Stimulated activated CD8-positive, alpha-beta memory T cell treated with anti-CD3 and anti-CD28 coated beads, Interleukin-7, amount 100 ng/mL, for 24 hours (primary cell): ENCODE results near the gene WDR90.

Experiments used
- DNase-seq: peaks from one replicate; pipeline ENCODE4 v3.0.0-alpha.2; 2020; ENCODE audit warnings: low read depth

The WDR90 gene

DNA sequence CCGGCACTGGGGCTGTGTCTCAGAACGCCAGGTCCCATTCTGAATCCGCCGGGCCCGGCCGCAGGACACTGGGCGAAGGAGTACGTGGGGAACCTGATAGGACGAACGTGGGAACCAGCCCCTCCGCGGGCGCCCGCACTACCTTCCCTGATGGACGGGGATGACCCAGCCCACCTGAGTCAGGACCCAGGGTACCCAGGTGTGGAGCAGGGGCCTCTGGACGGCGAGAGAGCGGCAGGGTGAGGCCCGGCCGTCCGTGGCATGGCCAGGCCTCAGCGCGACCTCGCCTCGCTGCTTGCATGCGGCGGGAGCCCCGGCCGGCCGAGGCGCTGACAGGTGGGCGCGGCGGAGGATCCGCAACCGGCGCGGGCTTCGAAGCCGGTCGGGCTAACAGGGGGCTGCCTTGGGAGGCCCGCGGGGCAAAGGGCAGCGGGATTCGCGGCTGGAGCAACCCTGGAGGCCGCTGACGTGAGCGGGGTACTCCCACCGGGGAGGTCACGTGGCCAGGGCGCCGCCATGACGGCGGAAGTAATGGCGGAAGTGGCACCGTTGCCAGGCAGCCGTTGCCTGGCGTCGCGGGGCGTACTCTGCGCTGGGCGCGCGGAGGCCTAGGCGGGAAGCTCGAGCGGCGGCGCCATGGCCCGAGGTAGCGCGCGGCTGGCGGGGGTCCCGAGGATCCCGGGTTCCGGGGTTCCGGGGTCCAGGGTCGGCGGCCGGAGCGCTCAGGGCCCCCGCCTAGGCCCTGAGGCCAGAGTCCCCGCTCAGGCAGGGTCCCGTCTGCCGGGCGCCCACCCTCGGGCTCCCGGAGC is at the start of gene WDR90:
Gene WDR90, plus strand, starts transcription at position 585 of the 809 bp plus-strand sequence. Its CDS starts 52 bp downstream, at position 637.
- DNase-seq = peak; percentile 88

DNA sequence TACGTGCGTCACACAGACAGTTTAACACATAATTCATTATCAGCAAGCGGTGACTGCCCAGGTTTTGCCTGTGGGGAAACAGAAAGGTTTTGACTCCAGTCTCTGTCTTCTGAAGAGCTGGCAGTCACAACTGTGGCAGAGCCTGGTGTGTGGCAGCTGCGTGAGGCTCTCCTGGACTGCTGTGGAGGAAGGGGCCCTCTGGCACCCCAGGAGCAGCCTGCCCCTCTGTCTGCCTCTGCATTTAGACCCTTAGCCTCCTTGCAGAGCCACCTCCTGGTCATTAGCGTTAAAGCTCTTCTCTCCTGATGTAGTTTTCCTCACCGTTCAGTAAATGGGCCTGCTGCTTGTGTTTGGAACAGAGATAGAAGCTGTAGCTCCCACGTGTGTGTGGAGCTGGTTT is 48.4 kb upstream of the WDR90 start:
- no peak for DNase-seq

DNA sequence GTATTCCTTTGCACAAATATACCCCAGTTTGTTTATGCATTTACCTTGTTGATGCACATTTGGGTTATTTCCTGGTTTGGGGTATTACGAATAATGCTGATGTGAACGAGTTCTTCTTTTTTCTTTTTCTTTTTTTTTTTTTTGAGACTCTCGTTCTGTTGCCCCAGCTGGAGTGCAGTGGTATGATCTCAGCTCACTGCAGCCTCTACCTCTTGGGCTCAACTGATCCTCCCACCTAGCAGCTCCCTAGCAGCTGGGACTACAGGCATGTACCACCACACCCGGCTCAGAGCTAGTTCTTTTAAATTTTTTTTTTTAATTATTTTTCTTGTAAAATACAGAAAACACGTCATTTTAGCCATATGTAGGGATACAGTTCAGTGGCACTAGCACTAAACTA is 45.2 kb upstream of the WDR90 start:
- no peak for DNase-seq

DNA sequence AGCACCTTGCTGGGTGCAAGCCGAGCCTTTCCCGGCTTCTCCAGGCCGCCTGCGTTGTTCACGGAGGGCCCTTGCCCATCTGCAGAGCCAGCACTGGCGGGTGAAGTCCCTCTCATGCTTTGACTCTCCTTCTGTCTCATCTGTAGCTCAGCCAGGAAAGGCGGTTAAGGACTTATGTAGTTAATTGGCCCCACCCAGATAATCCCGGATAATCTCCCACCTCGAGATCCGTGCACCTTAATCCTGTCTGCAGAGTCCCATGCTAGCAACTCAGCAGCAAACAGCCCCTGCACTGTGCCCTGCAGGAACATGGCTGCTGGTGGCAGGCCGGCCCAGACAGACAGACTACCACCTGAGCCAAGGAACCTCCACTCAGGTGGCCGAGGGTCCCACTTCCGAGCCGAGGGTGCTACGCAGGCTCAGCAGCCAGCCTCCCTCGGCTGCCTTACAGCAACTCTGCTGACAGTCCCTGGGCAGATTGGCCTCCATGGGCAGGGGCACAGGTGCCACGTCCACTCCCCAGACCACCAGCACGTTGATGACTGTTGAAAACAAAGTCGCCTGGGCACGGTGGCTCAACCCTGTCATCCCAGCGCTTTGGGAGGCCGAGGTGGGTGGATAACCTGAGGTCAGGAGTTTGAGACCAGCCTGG is 42.4 kb upstream of the WDR90 start:
- no peak for DNase-seq

DNA sequence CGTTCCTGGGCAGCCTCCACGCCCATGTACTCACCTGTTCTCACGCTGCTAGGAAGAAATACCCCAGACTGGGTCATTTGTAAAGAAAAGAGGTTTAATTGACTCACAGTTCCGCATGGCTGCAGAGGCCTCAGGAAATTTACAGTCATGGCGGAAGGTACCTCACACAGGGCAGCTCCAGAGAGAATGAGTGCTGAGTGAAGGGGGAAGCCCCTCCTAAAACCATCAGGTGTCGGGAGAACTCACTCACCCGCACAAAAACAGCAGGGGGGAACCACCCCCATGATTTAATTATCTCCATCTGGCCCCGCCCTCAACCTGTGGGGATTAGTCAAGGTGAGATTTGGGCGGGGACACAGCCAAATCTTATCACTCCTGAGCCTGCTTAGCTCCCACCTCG is 41.1 kb upstream of the WDR90 start:
- DNase-seq = no peak

DNA sequence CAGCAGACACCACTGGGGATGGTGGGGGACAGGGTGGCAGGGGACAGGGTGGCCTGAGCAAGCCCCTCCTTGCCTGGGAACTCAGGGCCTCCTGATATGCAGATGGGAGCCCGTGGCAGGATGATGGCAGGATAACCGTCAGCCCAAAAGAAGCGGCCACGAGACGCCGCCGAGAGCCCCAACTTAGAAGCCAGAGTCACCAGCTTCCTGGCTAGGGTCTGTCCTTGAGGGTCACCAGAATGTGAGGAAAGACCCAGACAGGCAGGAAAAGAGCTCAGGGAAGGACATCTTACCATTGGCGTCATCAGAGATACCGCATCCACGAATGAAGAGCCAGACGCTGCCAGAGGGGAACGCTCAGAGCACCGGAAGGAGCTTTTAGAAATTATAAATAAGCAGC is 39.8 kb upstream of the WDR90 start:
- no peak for DNase-seq

DNA sequence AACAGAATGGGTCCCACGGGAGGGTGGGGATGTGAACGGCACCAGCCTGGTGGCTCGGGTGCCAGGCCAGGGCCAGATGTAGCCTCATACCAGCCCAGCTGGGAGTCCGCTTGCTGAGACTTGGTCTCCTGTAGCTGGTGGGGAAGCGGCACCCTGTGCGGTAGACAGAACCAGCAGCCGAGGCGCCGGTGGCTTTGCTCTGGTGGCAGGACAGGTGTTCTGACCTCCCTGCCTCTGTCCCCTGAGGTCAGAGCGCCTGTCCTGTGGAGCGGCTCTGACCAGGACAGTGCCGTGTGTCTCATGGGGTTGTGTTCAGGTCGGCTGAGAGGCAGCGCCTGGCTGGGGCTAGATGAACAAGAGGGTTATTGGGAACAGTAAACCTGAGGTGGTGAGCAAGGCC is 39.2 kb upstream of the WDR90 start:
- no peak for DNase-seq

DNA sequence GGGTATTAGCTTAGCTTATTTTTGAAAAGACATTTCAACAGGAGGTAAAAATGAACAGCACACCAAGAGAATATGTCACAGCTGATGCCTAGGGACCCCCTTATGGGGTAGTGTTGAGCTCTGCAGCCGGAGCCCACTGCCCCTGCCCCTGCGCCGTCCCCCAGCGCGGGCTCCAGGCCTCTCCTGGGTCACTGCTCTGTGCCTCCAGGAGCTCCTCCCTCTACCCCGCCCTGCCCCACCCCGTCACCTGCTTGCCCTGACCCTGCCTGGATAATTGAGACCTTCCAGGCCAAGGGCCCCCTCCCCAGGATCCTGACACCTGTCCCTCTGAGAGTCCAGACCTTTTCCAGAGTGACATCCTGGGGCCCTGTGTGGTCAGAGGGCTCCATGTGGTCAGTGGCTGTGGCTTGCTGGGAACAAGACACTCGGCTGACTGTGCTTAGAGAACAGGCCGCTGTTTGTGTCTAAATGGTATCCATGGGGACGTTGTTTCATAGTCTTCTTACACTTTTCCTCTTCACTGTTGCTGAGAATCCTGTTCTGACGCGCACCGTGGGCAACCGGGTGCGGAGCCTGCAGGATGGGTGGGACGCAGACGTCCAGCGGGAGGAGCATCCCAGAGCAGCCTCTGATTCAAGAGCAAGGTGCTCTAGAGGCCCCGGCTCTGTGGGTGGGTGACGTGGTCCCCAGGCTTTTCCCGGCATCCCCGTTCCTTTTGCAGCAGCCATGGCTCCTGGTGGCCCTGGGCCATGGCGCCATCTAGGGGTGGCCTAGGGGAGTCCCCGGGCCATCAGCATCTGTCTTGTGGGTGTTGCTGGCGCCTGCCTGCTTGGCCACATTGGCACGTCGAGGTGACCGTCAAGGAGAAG is 38.4 kb upstream of the WDR90 start:
- peak; percentile 38 for DNase-seq

DNA sequence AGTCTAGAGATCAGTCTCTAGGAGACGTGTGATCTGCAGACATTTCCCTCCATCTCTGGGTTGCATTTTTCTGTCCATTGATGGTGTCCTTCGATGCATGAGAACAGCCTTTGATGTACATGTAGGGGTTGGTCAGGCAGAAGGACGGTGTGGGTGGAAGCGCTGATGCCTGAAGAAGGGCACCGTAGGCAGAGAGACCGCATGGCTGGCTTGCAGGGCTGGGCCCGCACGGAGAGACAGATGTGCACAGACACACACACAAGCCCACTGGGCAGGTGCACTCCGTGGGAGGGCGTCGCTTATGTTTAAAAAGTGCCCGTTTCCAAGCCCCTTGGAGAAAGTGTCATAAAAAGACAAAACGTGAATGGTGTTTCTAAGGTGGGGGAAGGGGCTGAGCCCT is 34.0 kb upstream of the WDR90 start:
- no peak for DNase-seq

DNA sequence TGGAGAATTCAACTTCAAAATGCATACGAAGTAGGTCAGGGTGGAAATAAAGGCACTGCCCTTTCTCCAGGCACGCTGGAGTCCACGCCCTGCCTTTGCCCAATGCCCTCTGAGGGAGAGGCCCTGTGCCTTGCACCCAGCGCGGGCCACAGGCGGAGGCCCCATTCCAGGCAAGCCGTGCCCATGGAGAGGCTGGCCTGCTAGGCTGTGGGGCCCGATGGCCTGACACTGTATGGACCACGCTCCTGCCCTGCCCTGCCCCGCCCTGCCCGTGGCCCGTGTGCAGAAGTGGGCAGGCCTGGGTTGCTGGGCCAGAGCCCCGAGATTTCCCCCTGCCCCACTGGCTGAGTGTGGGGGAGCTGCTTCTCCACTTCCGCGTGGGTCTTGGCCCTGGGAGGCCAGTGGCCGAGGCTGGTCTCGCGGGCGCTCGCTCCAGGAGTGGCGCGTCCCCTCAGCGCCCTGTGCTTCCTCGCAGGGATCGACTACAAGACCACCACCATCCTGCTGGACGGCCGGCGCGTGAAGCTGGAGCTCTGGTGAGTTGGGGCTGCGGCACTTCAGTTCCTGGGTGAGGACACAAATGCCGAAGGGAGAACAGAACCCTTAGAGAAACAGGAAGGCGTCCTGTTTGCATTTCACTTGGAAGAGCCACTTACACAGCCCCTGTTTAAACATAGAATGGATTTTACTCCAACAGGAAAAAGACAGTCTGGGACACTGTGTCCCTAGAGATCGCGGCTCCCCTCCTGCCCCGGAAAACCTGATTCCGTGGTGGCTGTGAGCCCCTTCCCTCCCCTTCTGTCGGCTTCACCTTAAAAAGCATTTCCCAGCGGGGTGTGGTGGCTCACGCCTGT is 32.2 kb upstream of the WDR90 start:
- DNase-seq = no peak

DNA sequence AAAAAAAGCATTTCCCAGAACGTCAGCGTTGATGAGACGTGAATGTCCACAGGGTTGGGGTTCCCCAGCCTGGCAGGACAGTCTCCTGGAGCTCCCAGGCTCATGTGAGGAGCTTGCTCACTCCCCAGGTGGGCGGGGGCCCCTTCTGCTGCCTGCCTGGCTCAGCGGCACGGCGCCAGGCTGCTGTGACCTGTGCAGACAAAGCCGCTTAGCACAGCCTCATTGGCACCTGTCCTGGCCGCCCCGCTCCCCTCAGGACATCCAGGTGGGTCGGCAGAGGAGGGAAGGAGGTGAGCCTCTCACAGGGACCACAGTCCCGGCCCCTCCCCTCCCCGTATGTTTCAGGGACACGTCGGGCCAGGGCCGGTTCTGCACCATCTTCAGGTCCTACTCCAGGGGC is 31.3 kb upstream of the WDR90 start:
- no peak for DNase-seq

DNA sequence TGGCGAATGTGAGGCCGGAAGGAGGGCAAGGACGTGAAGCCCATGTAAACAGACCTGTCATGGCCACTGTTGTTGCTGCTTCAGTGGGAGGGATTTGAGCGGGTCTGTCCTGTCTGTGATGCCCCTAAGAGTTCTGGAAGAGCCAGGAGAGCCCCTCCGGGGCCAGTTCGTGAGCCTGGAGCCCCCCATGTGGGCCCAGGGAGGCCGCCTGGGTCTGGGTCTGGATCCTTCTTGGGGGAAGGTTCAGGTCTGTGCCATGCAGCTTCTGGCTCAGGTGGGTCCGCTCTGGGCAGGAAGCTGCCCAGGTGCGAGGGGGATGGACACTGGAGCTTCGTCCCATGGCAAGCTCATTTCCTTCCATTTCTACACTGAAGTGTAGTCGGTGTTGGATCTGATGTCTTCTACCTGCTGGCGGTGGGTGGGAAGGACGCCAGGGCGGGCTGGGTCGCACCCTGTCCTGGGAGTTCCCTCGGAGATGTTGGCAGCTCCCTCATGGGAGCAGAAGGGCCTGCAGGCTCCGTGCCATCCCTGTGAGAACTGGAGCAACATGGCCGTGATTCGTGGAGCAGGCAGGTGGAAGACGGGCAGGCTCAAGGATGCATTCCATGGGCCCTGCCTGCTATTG is 29.6 kb upstream of the WDR90 start:
- no peak for DNase-seq

DNA sequence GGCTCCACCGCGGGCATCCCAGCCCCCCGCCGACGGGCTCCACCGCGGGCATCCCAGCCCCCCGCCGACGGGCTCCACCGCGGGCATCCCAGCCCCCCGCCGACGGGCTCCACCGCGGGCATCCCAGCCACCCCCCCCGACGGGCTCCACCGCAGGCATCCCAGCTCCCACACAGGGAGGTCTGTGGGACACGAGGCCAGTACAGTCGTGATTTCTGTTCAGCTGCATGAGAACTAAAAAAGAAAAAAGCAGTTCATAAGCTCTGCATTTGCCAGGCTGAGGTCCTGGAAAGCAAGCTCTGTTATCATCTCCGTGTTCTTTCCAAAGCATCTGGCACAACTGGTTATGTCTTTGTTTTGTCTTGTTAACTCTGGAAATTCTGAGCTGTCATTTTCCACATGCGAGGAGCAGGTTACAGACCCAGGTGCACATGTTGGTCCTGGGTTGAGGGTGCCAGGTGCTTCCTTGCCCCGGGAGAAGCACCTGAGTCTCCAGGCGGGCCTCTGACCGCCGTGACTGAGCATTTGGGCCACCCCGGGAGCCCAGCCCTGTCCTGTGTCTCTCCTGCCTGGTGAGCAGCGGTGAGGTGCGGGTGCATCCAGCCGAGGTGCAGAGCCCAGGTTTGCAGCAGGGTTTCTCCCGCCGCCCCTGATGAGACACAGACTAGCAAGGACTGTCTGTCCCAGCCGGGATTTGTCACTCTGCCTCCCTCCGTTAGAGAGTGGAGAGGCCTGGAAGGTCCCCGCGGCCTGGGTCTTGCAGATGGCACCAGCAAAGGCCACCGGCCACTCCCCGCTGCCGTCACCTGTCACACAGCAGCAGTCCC is 28.3 kb upstream of the WDR90 start:
- no peak for DNase-seq

DNA sequence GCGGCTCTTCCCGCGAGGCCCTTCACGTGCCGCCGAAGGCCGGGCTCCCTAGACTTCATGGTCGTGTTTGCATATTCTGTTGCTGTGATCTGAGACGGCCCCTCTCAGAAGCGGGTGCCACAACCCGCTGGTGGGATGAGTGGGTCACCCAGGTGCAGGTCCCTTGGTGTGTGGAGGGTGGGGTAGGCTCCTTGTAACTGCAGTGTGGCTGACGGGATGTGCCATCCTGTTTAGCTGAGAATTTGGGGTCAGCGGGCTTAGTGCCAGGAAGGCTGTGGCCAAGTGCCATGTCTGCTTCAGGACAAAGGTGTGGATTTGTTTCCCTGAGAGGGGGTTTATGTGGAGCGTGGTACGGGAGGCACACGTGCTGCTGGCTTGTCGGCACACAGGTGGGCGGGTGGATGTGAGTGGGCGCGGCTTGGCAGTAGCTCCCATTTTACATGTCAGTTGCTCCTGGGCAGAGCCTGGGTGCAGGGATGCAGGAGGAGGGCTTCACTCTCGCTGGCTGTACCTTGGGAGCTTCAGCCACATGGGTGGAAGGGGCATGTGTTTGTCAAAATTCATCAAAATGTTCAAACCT is 27.5 kb upstream of the WDR90 start:
- no peak for DNase-seq

DNA sequence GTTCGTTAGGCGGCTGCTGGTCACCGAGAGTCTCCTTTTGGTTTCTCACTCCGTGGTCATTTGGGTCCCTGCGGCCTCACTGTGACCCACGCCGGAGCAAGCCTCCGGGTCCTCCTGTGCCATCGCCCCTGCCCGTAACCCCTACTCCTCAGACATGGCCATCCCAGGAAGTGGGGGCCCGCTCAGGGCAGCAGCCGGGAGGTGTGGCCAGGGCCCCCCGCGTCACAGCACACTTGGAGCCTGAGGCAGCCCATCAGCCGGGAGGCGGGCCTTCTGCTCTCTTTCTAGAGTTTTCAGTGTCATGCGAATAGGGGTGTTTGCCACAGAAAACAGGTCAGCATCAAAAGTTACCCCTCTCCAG is 26.3 kb upstream of the WDR90 start:
- no peak for DNase-seq

DNA sequence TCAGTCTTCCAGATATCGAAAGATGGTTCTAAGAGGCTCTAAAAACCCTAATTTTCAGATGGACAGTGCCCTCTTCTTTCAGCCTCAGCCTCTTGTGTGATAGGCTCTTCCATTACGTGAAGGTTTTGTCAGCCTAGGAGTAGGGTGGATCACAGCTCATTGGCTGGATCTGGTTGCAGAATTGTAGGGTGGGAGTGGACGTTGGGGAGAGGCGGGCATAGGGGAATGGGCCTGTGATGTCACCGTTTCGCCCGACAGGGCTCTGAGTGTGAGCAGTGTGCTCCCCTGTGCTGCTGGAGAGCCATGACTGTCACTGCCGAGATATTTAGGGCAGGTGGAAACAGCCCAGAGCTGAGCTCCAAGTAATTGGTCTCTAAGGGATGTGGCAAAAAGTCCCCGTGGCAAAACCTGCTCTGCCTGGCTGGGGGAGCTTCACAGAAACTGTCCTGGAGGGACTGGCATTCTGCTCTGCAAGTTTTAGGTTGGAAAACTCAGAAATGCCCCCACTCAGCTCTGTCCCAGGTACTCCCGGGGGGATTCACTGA is 24.6 kb upstream of the WDR90 start:
- DNase-seq = no peak

DNA sequence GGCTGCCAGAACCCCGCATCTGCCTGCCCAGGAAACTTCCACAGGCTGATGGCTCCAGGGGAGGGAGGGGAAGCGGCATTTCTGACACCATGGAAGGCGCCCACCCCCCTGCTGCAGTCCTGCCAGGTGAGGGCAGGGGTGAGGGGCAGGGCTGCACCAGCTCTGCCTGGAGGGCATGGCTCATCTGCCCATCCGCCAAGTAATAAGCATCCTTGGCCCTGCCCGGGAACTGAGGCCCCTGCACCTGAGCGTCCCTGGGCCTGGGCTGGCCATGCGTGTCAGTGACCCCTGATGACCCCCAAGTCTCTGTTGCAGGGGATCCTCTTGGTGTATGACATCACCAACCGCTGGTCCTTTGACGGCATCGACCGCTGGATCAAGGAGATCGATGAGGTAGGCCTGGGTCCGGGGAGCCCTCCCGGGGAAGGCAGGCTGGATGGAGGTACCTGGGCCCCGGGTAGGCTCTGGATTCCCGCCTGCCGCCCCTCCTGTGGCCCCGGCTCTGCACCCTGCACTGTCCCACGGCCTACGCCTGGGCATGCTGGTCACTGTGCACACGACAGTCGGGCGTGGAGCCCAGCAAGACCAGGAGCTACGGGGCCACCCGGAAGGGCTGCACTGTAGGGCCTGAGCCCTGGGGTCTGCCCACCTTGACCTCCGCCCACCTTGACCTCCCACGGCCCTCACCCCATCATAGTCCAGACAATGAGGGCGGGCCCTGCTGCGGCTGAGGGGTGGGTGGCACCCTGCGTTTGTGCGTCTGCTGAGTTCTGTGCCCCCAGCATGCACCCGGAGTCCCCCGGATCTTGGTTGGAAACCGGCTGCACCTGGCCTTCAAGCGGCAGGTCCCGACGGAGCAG is 23.8 kb upstream of the WDR90 start:
- no peak for DNase-seq

DNA sequence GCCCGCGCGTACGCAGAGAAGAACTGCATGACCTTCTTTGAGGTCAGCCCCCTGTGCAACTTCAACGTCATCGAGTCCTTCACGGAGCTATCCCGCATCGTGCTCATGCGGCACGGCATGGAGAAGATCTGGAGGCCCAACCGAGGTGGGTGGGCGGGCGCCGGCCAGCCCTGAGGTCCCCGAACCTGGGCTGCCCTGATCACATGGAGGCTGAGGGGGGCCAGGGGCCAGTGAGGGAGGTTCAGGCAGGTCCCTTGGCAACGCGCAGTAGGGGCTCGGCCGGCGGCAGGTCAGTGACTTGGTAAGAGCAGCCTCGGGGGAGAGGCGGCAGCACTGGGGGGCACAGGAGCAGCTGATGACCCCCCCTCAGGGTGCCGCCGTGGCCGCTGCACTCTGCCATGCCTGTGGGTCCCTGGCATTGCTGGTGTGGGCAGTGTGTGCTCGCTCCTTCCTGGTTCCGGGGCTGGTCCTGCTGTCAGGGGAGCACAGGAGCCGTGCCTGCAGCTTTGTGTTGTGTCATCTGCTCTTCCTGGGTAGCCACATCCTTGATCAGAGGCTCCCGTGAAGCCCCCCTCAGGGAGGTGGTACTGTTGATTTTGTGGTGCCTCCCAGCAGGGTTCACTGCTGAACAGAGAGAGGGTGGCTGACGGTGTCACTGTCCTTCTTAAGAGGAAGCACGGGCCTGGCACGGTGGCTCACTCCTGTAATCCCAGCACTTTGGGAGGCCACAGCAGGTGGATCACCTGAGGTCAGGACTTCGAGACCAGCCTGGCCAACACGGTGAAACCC is 23.0 kb upstream of the WDR90 start:
- no peak for DNase-seq
